KOPT-K1 (cell line): ENCODE results near the gene MAGEF1.
"Not testable (repeated sequence)": the region's sequence is repeated elsewhere in the genome, so short reads cannot be mapped to it uniquely, and the experiment has no call there.

Experiments used
- H3K27ac ChIP-seq: fragments of 200-600 bp; sonication (generic); 2 replicates; pipeline ENCODE4 v1.5.1; 2016; ENCODE audit warnings: antibody characterized with exemption, mild to moderate bottlenecking, low read depth, low read length; ENCODE audit not compliant: poor library complexity, severe bottlenecking
- H3K36me3 ChIP-seq: fragments of 200-600 bp; sonication (generic); 2 replicates; pipeline ENCODE4 v1.5.1; 2017; ENCODE audit warnings: antibody characterized with exemption, mild to moderate bottlenecking, low read length, moderate library complexity; ENCODE audit not compliant: insufficient read depth
- H3K9me3 ChIP-seq: fragments of 200-600 bp; sonication (generic); 2 replicates; pipeline ENCODE4 v1.5.1; 2017; ENCODE audit warnings: antibody characterized with exemption, low read length, mild to moderate bottlenecking; ENCODE audit not compliant: insufficient read depth, poor library complexity, severe bottlenecking

MAGEF1 gene

GRCh38 chr3:184734903-184735701 is 23.2 kb upstream of the MAGEF1 start:
- Histone ChIP-seq H3K36me3 (no peaks in the 10 kb centered on the region), H3K27ac (no peak overlapping the region), H3K9me3 (no peaks in the 10 kb centered on the region)

DNA sequence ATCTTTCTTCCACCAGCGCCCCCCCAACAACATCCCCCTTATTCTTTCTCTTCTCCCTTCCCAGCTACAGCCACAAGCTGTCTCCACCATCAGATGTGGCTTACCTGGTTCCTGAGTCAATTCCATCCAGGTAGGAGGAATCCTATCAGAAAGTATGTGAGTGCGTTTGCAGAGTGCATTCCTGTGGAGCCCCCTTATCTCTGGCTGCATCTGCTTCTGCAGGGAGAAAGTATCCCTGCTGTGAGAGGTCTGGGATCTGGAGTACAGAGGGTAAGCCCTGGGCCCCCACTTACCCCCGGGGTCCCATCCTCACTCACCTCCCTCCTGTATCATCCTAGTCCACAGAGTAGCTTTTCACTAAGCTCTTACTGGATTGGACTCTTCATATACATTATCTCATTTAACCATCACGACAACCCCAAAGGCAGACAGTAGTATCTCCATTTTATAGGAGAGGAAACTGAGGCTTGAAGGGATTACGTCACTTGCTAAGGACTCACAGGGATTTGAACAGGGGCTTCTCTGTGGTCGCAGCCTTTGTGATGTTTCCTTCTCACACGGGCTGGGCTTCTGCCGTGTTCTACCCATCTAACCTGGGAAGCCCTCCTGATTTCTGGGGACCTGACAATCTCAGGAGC is 22.2 kb upstream of the MAGEF1 start:
- Histone ChIP-seq H3K27ac (no peak overlapping the region), H3K9me3 (no peaks in the 10 kb centered on the region), H3K36me3 (no peaks in the 10 kb centered on the region)

DNA sequence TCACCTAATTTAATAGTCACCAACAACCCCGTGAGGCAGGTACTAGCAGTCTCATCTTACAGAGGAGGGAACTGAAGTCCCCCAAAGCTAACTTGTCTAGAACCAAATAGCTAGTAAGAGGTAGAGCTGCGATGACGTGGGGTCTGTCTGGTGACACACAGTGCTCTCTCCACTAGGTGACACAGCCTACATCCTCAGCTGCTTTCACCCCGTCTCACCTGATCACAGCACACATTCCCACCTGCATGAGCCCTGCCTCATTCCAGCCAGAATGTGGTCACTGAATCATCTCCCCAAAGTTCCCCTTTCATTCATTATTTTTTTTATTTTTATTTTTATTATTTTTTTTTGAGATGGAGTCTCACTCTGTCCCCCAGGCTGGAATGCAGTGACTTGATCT is 21.3 kb upstream of the MAGEF1 start:
- Histone ChIP-seq H3K27ac (no peak overlapping the region), H3K9me3 (no peaks in the 10 kb centered on the region), H3K36me3 (no peaks in the 10 kb centered on the region)

DNA sequence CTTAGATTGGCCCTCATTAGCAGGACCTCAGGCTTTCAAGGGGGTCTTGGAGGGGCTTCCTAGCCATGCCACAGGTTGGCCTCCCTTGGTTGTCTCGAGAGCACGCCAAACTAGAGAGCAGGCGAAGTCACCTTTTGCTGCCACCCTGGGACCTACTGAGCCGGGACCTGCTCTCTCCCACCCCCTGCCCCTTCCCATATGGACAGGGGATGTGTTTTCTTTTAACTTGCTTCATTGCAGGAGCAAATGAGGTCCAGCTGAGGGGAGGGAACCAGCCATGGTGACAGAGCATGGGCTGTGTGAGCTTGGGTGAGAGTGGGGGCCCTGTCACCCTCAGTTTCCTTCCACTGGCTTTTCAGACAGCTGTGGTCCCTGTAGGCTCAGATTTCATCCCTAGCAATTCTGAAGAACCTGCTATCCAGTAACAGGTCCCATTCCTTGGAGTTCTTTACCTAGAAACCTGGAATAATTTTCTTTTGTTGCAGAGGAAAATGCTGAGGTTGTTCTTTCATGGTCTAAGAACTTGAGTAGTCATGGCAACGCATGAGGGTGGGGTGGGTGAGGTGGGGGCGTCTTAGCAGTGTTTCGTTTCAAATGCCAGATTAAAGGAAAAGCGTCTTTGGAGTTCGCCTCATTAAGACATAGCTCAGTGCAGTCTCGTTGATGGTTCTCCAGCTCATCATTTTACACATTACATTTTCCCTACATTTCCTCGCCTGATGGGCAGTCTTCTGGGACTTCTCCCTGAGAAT is 20.1 kb upstream of the MAGEF1 start:
- Histone ChIP-seq H3K36me3 (no peaks in the 10 kb centered on the region), H3K9me3 (no peaks in the 10 kb centered on the region), H3K27ac (no peak overlapping the region)

- Histone ChIP-seq H3K27ac (no peak overlapping the region), H3K9me3 (no peaks in the 10 kb centered on the region), H3K36me3 (no peaks in the 10 kb centered on the region)
Measured at GRCh38 chr3:184730924-184731323, 19.1 kb upstream of the MAGEF1 start.

- not testable (repeated sequence) for H3K36me3 ChIP-seq, H3K9me3 ChIP-seq, H3K27ac ChIP-seq
Measured at GRCh38 chr3:184729154-184729553, 17.3 kb upstream of the MAGEF1 start.

DNA sequence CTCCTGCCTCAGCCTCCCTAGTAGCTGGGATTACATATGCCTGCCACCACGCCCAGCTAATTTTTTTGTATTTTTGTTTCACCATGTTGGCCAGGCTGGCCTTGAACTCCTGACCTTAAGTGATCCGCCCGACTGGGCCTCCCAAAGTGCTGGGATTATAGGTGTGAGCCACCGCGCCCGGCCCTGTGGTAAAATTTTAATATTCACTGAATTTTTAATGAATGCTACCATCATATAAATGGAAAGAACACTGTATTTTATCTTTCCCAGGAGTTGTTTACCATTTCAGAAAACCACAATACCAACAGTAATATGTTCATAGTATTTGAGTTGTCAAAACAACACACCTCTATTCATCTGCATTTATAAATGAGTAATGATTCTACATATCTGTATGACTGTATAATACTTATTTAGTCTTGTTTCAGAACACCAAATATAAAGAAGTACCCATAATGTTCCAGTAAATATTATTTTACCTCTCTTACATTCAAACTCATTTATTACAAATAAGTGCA is 16.2 kb upstream of the MAGEF1 start:
- H3K36me3 ChIP-seq: no peaks in the 10 kb centered on the region
- no peaks in the 10 kb centered on the region for H3K9me3 ChIP-seq
- no peak overlapping the region for H3K27ac ChIP-seq

DNA sequence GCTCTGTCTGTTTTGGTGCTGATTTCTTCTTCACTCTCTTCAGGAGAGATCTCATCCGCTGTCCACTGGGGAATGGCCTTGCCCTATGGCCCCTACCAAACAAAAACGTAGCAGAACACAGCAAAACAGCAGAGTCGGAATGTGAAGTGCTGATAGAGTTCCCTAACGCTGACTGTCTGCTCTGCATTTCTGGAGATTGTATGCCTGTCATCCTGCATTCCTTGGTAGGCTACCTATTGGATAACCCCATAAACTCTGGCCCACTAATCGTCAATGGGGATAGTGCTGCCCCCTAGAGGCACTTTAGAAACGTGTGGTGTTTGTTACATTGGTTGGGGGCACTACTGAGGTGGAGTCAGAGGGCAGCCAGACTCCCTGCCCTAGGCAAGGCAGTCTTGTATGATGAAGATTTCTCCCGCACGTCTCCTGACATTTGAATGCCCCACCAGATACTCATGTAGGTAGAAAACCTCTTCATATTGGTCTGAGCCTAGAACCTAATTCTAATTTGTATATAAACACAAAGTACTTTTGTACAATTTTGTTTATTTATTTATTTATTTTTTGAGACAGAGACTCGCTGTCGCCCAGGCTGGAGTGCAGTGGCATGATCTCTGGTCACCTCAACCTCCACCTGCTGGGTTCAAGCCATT is 15.6 kb upstream of the MAGEF1 start:
- Histone ChIP-seq H3K9me3 (no peaks in the 10 kb centered on the region), H3K36me3 (no peaks in the 10 kb centered on the region), H3K27ac (no peak overlapping the region)

DNA sequence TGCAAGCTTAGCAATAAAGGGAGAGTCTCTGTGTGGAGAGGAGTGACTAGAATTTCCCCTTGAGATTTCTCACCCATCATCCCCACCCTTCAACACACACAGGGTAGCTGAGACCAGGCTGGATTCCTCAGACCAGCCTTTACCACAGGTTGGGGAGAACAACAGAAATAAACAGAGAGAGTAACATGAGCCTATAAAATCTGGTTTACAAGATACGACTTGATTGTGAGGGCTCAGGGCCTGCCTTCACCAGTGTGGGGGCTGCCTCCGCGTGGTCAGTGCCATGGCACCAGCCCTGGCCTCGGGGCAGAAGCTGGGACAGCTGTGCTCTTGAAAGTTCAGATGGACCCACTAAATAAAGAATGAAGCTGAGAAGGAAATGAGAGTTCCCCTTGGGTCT is 14.6 kb upstream of the MAGEF1 start:
- Histone ChIP-seq H3K27ac (no peak overlapping the region), H3K36me3 (no peaks in the 10 kb centered on the region), H3K9me3 (no peaks in the 10 kb centered on the region)

GRCh38 chr3:184725176-184725719 is 13.4 kb upstream of the MAGEF1 start:
- Histone ChIP-seq H3K27ac (no peak overlapping the region), H3K36me3 (no peaks in the 10 kb centered on the region), H3K9me3 (no peaks in the 10 kb centered on the region)

DNA sequence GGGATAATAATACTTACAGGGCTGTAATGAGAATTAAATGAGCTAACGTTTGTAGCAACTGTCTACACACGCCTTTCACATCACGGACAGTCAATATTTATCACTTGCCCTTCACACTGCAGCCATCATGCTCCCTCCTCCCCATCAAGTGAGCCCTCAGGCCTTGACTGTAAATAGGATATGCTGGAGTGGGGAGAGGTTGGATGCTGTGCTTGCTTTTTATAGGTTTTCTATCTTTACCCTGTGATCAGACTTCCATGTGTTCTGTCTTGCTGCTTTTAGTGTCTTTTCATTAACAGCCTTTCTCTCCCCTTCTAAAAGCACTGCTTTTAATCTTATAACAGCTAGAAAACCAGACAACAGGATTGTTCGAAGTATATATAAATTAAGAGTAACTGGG is 12.8 kb upstream of the MAGEF1 start:
- Histone ChIP-seq H3K27ac (no peak overlapping the region), H3K36me3 (no peaks in the 10 kb centered on the region), H3K9me3 (no peaks in the 10 kb centered on the region)

GRCh38 chr3:184719709-184720108 is 7.8 kb upstream of the MAGEF1 start:
- H3K36me3 ChIP-seq: no peaks in the 10 kb centered on the region
- H3K27ac ChIP-seq: no peak overlapping the region
- no peaks in the 10 kb centered on the region for H3K9me3 ChIP-seq

GRCh38 chr3:184718431-184718830 is 6.6 kb upstream of the MAGEF1 start:
- H3K9me3 ChIP-seq: no peaks in the 10 kb centered on the region
- H3K27ac ChIP-seq: no peak overlapping the region
- H3K36me3 ChIP-seq: no peaks in the 10 kb centered on the region

GRCh38 chr3:184717399-184717983 is 5.6 kb upstream of the MAGEF1 start:
- no peak overlapping the region for H3K27ac ChIP-seq
- no peaks in the 10 kb centered on the region for H3K36me3 ChIP-seq
- H3K9me3 ChIP-seq: no peaks in the 10 kb centered on the region
